Right atrium auricular region (tissue), 2 donors: ENCODE results near the gene SON. TPM values are rescaled to one million over a fixed set of nuclear protein-coding genes. Genes with fewer than 3 reads are reported as not detected.

Source experiments
- DNase-seq: peaks from one replicate; pipeline ENCODE4 v3.0.0-alpha.2; 2019; ENCODE audit warnings: low spot score
- H3K27ac ChIP-seq, 2 donors: fragments of 200-600 bp; sonication (generic); 1 replicate in 1 of 2; 2 replicates in 1 of 2; pipeline ENCODE4 v1.5.1; 2016 to 2019
- H3K27me3 ChIP-seq, 2 donors: fragments of 200-600 bp; sonication (generic); one replicate each; pipeline versions ENCODE4 v1.5.1 to v1.6.0; 2017 to 2019
- H3K36me3 ChIP-seq: fragments of 200-600 bp; sonication (generic); one replicate; pipeline ENCODE4 v1.5.1; 2016
- H3K4me1 ChIP-seq, 2 donors: fragments of 200-600 bp; sonication (generic); one replicate each; pipeline versions ENCODE4 v1.5.1 to v1.6.0; 2017 to 2019
- H3K4me3 ChIP-seq, 2 donors: fragments of 200-600 bp; sonication (generic); 1 replicate in 1 of 2; 2 replicates in 1 of 2; pipeline ENCODE4 v1.5.1; 2017 to 2019; ENCODE audit warnings: mild to moderate bottlenecking in 1 of 2, moderate library complexity in 1 of 2
- H3K9me3 ChIP-seq, 2 donors: fragments of 200-600 bp; sonication (generic); one replicate each; pipeline ENCODE4 v1.5.1; 2019
- total RNA-seq, 2 donors: library from RNA; depleted of rRNA; stranded (reverse); fragments of >200 nt; gene quantifications; one replicate each; pipeline ENCODE4 v1.1.0, GENCODE V29; 2016
- TF ChIP-seq, protein P1 (sequence below), 2 donors: fragments of 200-600 bp; sonication (generic); IDR thresholded peaks; one replicate each; pipeline ENCODE4 v1.5.1; 2019; ENCODE audit warnings: antibody characterized with exemption in 2 of 2

The SON gene
- total RNA-seq, 2 donors from 2014 or later = 105 to 189 TPM

DNA sequence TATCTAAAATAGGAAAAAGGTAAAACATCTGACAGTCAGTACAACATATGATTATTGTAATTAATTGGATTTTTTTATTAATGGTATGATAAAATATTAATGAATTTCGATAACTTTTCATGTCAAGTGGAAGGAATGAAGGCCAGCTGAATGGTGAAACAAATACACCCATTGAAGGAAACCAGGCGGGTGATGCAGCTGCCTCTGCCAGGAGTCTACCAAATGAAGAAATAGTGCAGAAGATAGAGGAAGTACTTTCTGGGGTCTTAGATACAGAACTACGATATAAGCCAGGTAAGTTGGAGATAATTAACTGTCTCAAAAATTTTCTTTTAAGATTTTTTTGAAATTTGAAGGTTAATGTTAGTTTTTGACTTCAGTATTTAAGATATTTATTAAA is 3.2 kb downstream of the SON start:
- H3K4me3 ChIP-seq = no peak overlapping the region
- TF ChIP-seq, protein P1, sequence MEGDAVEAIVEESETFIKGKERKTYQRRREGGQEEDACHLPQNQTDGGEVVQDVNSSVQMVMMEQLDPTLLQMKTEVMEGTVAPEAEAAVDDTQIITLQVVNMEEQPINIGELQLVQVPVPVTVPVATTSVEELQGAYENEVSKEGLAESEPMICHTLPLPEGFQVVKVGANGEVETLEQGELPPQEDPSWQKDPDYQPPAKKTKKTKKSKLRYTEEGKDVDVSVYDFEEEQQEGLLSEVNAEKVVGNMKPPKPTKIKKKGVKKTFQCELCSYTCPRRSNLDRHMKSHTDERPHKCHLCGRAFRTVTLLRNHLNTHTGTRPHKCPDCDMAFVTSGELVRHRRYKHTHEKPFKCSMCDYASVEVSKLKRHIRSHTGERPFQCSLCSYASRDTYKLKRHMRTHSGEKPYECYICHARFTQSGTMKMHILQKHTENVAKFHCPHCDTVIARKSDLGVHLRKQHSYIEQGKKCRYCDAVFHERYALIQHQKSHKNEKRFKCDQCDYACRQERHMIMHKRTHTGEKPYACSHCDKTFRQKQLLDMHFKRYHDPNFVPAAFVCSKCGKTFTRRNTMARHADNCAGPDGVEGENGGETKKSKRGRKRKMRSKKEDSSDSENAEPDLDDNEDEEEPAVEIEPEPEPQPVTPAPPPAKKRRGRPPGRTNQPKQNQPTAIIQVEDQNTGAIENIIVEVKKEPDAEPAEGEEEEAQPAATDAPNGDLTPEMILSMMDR (IDR thresholded peaks at IDR 0.05) = no peak
- peaks cover 42% of the 10 kb centered on the region for H3K36me3 ChIP-seq
- H3K27me3 ChIP-seq = no peaks in the 10 kb centered on the region
- no peaks in the 10 kb centered on the region for H3K9me3 ChIP-seq
- no peak overlapping the region for H3K27ac ChIP-seq
- H3K4me1 ChIP-seq = peaks cover 0 to 27% of the 10 kb centered on the region in 2 donors
- DNase-seq = no peak

DNA sequence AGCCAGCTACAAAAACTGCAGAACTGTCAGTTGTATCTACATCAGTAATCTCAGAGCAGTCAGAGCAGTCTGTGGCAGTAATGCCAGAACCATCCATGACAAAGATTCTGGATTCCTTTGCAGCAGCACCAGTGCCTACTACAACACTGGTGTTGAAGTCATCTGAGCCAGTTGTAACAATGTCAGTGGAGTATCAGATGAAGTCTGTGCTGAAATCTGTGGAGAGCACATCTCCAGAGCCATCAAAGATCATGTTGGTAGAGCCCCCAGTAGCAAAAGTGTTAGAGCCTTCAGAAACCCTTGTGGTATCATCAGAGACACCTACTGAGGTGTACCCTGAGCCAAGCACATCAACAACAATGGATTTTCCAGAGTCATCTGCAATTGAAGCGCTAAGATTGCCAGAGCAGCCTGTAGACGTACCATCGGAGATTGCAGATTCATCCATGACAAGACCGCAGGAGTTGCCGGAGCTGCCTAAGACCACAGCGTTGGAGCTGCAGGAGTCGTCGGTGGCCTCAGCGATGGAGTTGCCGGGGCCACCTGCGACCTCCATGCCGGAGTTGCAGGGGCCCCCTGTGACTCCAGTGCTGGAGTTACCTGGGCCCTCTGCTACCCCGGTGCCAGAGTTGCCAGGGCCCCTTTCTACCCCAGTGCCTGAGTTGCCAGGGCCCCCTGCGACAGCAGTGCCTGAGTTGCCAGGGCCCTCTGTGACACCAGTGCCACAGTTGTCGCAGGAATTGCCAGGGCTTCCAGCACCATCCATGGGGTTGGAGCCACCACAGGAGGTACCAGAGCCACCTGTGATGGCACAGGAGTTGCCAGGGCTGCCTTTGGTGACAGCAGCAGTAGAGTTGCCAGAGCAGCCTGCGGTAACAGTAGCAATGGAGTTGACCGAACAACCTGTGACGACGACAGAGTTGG is 7.3 kb downstream of the SON start:
- Histone ChIP-seq H3K4me3 (no peak overlapping the region), H3K36me3 (peaks cover 79% of the 10 kb centered on the region), H3K4me1 (peaks cover 0 to 10% of the 10 kb centered on the region in 2 donors), H3K9me3 (no peaks in the 10 kb centered on the region), H3K27ac (no peak overlapping the region), H3K27me3 (no peaks in the 10 kb centered on the region)
- TF ChIP-seq, protein P1 (IDR thresholded peaks at IDR 0.05) = no peak
- DNase-seq = no peak

DNA sequence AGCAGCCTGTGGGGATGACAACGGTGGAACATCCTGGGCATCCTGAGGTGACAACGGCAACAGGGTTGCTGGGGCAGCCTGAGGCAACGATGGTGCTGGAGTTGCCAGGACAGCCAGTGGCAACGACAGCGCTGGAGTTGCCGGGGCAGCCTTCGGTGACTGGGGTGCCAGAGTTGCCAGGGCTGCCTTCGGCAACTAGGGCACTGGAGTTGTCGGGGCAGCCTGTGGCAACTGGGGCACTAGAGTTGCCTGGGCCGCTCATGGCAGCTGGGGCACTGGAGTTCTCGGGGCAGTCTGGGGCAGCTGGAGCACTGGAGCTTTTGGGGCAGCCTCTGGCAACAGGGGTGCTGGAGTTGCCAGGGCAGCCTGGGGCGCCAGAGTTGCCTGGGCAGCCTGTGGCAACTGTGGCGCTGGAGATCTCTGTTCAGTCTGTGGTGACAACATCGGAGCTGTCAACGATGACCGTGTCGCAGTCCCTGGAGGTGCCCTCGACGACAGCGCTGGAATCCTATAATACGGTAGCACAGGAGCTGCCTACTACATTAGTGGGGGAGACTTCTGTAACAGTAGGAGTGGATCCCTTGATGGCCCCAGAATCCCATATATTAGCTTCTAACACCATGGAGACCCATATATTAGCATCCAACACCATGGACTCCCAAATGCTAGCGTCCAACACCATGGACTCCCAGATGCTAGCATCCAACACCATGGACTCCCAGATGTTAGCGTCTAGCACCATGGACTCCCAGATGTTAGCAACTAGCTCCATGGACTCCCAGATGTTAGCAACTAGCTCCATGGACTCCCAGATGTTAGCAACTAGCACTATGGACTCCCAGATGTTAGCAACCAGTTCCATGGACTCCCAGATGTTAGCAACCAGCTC is 8.2 kb downstream of the SON start:
- H3K27me3 ChIP-seq = no peaks in the 10 kb centered on the region
- H3K27ac ChIP-seq = no peak overlapping the region
- TF ChIP-seq, protein P1 (IDR thresholded peaks at IDR 0.05) = no peak
- H3K4me1 ChIP-seq = peaks cover 0 to 9% of the 10 kb centered on the region in 2 donors
- no peak overlapping the region for H3K4me3 ChIP-seq
- DNase-seq = no peak
- H3K9me3 ChIP-seq = no peaks in the 10 kb centered on the region
- H3K36me3 ChIP-seq = peaks cover 81% of the 10 kb centered on the region

DNA sequence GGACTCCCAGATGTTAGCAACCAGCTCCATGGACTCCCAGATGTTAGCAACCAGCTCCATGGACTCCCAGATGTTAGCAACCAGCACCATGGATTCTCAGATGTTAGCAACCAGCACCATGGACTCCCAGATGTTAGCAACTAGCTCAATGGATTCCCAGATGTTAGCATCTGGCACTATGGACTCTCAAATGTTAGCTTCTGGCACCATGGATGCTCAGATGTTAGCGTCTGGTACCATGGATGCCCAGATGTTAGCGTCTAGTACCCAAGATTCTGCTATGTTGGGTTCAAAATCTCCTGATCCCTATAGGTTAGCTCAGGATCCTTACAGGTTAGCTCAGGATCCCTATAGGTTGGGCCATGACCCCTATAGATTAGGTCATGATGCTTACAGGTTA is 8.8 kb downstream of the SON start:
- Histone ChIP-seq H3K9me3 (no peaks in the 10 kb centered on the region), H3K27me3 (no peaks in the 10 kb centered on the region), H3K27ac (no peak overlapping the region), H3K36me3 (peaks cover 88% of the 10 kb centered on the region), H3K4me1 (peaks cover 0 to 14% of the 10 kb centered on the region in 2 donors), H3K4me3 (no peak overlapping the region)
- DNase-seq = no peak
- TF ChIP-seq, protein P1 (IDR thresholded peaks at IDR 0.05) = no peak

DNA sequence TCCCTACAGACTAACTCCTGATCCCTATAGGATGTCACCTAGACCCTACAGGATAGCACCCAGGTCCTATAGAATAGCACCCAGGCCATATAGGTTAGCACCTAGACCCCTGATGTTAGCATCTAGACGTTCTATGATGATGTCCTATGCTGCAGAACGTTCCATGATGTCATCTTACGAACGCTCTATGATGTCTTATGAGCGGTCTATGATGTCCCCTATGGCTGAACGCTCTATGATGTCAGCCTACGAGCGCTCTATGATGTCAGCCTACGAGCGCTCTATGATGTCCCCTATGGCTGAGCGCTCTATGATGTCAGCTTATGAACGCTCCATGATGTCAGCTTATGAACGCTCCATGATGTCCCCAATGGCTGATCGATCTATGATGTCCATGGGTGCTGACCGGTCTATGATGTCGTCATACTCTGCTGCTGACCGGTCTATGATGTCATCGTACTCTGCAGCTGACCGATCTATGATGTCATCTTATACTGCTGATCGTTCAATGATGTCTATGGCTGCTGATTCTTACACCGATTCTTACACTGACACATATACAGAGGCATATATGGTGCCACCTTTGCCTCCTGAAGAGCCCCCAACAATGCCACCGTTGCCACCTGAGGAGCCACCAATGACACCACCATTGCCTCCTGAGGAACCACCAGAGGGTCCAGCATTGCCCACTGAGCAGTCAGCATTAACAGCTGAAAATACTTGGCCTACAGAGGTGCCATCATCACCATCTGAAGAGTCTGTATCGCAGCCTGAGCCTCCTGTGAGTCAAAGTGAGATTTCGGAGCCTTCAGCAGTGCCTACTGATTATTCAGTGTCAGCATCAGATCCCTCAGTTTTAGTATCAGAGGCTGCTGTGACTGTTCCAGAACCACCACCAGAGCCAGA is 9.5 kb downstream of the SON start:
- DNase-seq = no peak
- H3K36me3 ChIP-seq = peaks cover 88% of the 10 kb centered on the region
- no peak overlapping the region for H3K4me3 ChIP-seq
- H3K9me3 ChIP-seq = no peaks in the 10 kb centered on the region
- no peaks in the 10 kb centered on the region for H3K27me3 ChIP-seq
- no peak overlapping the region for H3K27ac ChIP-seq
- TF ChIP-seq, protein P1 (IDR thresholded peaks at IDR 0.05) = no peak
- H3K4me1 ChIP-seq = peaks cover 0 to 19% of the 10 kb centered on the region in 2 donors
